Stimulated activated CD8-positive, alpha-beta memory T cell treated with anti-CD3 and anti-CD28 coated beads, Interleukin-2, amount 100 ng/mL, for 1 hour (primary cell): Measurements from ENCODE around the gene RNU6-1.

Experiments used
- DNase-seq, 2 donors: peaks; one replicate each; pipeline ENCODE4 v3.0.0-alpha.2; 2020; ENCODE audit warnings: low read depth in 2 of 2

The RNU6-1 gene

GRCh38 chr15:67832897-67833709 is 6.7 kb downstream of the RNU6-1 start:
- DNase-seq = no peak

GRCh38 chr15:67832031-67832551 is 7.8 kb downstream of the RNU6-1 start:
- DNase-seq = no peak

GRCh38 chr15:67831363-67831762 is 8.5 kb downstream of the RNU6-1 start:
- no peak for DNase-seq

GRCh38 chr15:67829647-67830504 is 10.0 kb downstream of the RNU6-1 start:
- no peak for DNase-seq

GRCh38 chr15:67828969-67829646 is 10.7 kb downstream of the RNU6-1 start:
- DNase-seq = no peak

- no peak for DNase-seq
Measured at GRCh38 chr15:67828278-67828968, 11.4 kb downstream of the RNU6-1 start.

- DNase-seq = no peak
Measured at GRCh38 chr15:67827562-67828277, 12.1 kb downstream of the RNU6-1 start.

GRCh38 chr15:67826717-67827561 is 12.9 kb downstream of the RNU6-1 start:
- no peak for DNase-seq

- DNase-seq = no peak
Measured at GRCh38 chr15:67825881-67826716, 13.7 kb downstream of the RNU6-1 start.

- DNase-seq = no peak
Measured at GRCh38 chr15:67824976-67825880, 14.6 kb downstream of the RNU6-1 start, which contains the start of gene SKOR1. Gene SKOR1, plus strand, starts transcription at chr15:67825509. Its CDS starts 94 bp downstream, at chr15:67825603.

GRCh38 chr15:67824197-67824968 is 15.5 kb downstream of the RNU6-1 start:
- no peak for DNase-seq

GRCh38 chr15:67823314-67824196 is 16.3 kb downstream of the RNU6-1 start:
- DNase-seq = no peak

- DNase-seq = no peak
Measured at GRCh38 chr15:67822537-67823313, 17.1 kb downstream of the RNU6-1 start.

GRCh38 chr15:67821784-67822440 is 17.9 kb downstream of the RNU6-1 start:
- no peak for DNase-seq
